H9 (cell line): ENCODE measurements around the gene BACH2. TPM values are rescaled to one million over a fixed set of nuclear protein-coding genes. Genes with fewer than 3 reads are reported as not detected.

Source experiments
- DNase-seq: peaks from one replicate; pipeline ENCODE4 v3.0.0-alpha.2; 2017
- H2AFZ ChIP-seq: one replicate; pipeline ENCODE4 v1.6.1; 2013; ENCODE audit warnings: mild to moderate bottlenecking, low read length, control low read depth, moderate library complexity
- H2AK5ac ChIP-seq: 2 replicates; pipeline ENCODE4 v1.6.1; 2013; ENCODE audit warnings: low read length, control low read depth, mixed read lengths; ENCODE audit not compliant: insufficient read length
- H2BK120ac ChIP-seq: one replicate; pipeline ENCODE4 v1.6.1; 2013; ENCODE audit warnings: low read depth, mild to moderate bottlenecking, low read length, control low read depth, inconsistent platforms; ENCODE audit not compliant: poor library complexity, severe bottlenecking
- H2BK12ac ChIP-seq: 2 replicates; pipeline ENCODE4 v1.6.1; 2013; ENCODE audit warnings: low read length, control low read depth, mixed read lengths, low read depth; ENCODE audit not compliant: insufficient read length
- H2BK15ac ChIP-seq: 2 replicates; pipeline ENCODE4 v1.6.1; 2013; ENCODE audit warnings: low read depth, low read length, control low read depth
- H2BK20ac ChIP-seq: one replicate; pipeline ENCODE4 v1.6.1; 2013; ENCODE audit warnings: low read depth, mild to moderate bottlenecking, low read length, control low read depth, inconsistent platforms; ENCODE audit not compliant: poor library complexity, severe bottlenecking
- H2BK5ac ChIP-seq: 2 replicates; pipeline ENCODE4 v1.6.1; 2013; ENCODE audit warnings: low read length, control low read depth, mixed read lengths; ENCODE audit not compliant: insufficient read length
- H3K14ac ChIP-seq: 2 replicates; pipeline ENCODE4 v1.6.1; 2013; ENCODE audit warnings: low read length, control low read depth; ENCODE audit not compliant: insufficient read depth
- H3K18ac ChIP-seq: 2 replicates; pipeline ENCODE4 v1.6.1; 2013; ENCODE audit warnings: low read depth, mild to moderate bottlenecking, mixed read lengths, low read length, control low read depth; ENCODE audit not compliant: insufficient read length
- H3K23ac ChIP-seq: 2 replicates; pipeline ENCODE4 v1.6.1; 2013; ENCODE audit warnings: low read length, control low read depth, mixed read lengths, low read depth; ENCODE audit not compliant: insufficient read length
- H3K23me2 ChIP-seq: 2 replicates; pipeline ENCODE4 v1.6.1; 2013; ENCODE audit warnings: low read depth, mild to moderate bottlenecking, mixed read lengths, low read length, control low read depth; ENCODE audit not compliant: insufficient read length, poor library complexity, severe bottlenecking
- H3K27ac ChIP-seq: 2 replicates; pipeline ENCODE4 v1.5.1; 2013; ENCODE audit warnings: low read length, control low read depth, mixed read lengths, low read depth; ENCODE audit not compliant: insufficient read length
- H3K27me3 ChIP-seq: 2 replicates; pipeline ENCODE4 v1.6.1; 2013; ENCODE audit warnings: low read length, control low read depth, inconsistent platforms; ENCODE audit not compliant: insufficient read depth
- H3K4ac ChIP-seq: 2 replicates; pipeline ENCODE4 v1.6.1; 2013; ENCODE audit warnings: low read depth, mild to moderate bottlenecking, control low read depth, inconsistent platforms, low read length, moderate library complexity
- H3K4me1 ChIP-seq: 2 replicates; pipeline ENCODE4 v1.6.1; 2013; ENCODE audit warnings: low read length, control low read depth, inconsistent platforms; ENCODE audit not compliant: insufficient read depth
- H3K4me2 ChIP-seq: 2 replicates; pipeline ENCODE4 v1.6.1; 2013; ENCODE audit warnings: low read length, control low read depth, mixed read lengths; ENCODE audit not compliant: insufficient read length, insufficient read depth
- H3K56ac ChIP-seq: 2 replicates; pipeline ENCODE4 v1.6.1; 2013; ENCODE audit warnings: low read depth, mild to moderate bottlenecking, mixed read lengths, low read length, control low read depth; ENCODE audit not compliant: insufficient read length
- H3K79me1 ChIP-seq: 2 replicates; pipeline ENCODE4 v1.6.1; 2013; ENCODE audit warnings: low read depth, mild to moderate bottlenecking, moderate library complexity, low read length, control low read depth, inconsistent platforms; ENCODE audit not compliant: insufficient read depth, poor library complexity, severe bottlenecking
- H3K79me2 ChIP-seq: 2 replicates; pipeline ENCODE4 v1.6.1; 2013; ENCODE audit warnings: low read length, control low read depth, inconsistent platforms; ENCODE audit not compliant: insufficient read depth
- H3K9ac ChIP-seq: 2 replicates; pipeline ENCODE4 v1.6.1; 2013; ENCODE audit warnings: low read length, control low read depth, mixed read lengths; ENCODE audit not compliant: insufficient read length; ENCODE audit errors: extremely low read depth
- H3K9me3 ChIP-seq: one replicate; pipeline ENCODE4 v1.6.1; 2013; ENCODE audit warnings: low read depth, low read length, inconsistent platforms; ENCODE audit not compliant: control insufficient read depth
- H3T11ph ChIP-seq: one replicate; pipeline ENCODE4 v1.6.1; 2013; ENCODE audit warnings: mild to moderate bottlenecking, low read length, control low read depth, inconsistent platforms
- H4K20me1 ChIP-seq: one replicate; pipeline ENCODE4 v1.6.1; 2013; ENCODE audit not compliant: control insufficient read depth, insufficient read length, insufficient read depth
- H4K5ac ChIP-seq: 2 replicates; pipeline ENCODE4 v1.6.1; 2013; ENCODE audit warnings: low read depth, mild to moderate bottlenecking, mixed read lengths, low read length, control low read depth; ENCODE audit not compliant: insufficient read length
- H4K8ac ChIP-seq: replicated peaks from 2 replicates; pipeline ENCODE4 v1.6.1; 2013; ENCODE audit warnings: low read length, control low read depth, mixed read lengths, low read depth; ENCODE audit not compliant: insufficient read length
- H4K91ac ChIP-seq: 2 replicates; pipeline ENCODE4 v1.6.1; 2013; ENCODE audit warnings: low read depth, mild to moderate bottlenecking, moderate library complexity, mixed read lengths, low read length, control low read depth; ENCODE audit not compliant: insufficient read length
- H3K27ac Mint-ChIP-seq, 3 experiments: 2 replicates in 2 of 3; 3 replicates in 1 of 3; pipeline ENCODE4 v1.8.0; 2020 to 2021; ENCODE audit warnings: mixed read lengths in 3 of 3, mild to moderate bottlenecking in 1 of 3, moderate library complexity in 1 of 3
- H3K27me3 Mint-ChIP-seq: 2 replicates; pipeline ENCODE4 v1.8.0; 2021; ENCODE audit warnings: low read depth, mild to moderate bottlenecking, moderate library complexity, mixed read lengths
- H3K36me3 Mint-ChIP-seq, 3 experiments: 2 replicates in 2 of 3; 3 replicates in 1 of 3; pipeline ENCODE4 v1.8.0; 2020 to 2021; ENCODE audit warnings: low read depth in 3 of 3, mixed read lengths in 3 of 3; ENCODE audit not compliant: insufficient read depth in 1 of 3
- H3K4me1 Mint-ChIP-seq, 2 experiments: 2 replicates each; pipeline ENCODE4 v1.8.0; 2020; ENCODE audit warnings: mixed read lengths in 2 of 2
- H3K4me3 Mint-ChIP-seq, 2 experiments: 2 replicates in 1 of 2; 3 replicates in 1 of 2; pipeline ENCODE4 v1.8.0; 2020 to 2021; ENCODE audit warnings: mild to moderate bottlenecking in 2 of 2, mixed read lengths in 2 of 2, moderate library complexity in 1 of 2
- H3K9me3 Mint-ChIP-seq, 2 experiments: 2 replicates in 1 of 2; 3 replicates in 1 of 2; pipeline ENCODE4 v1.8.0; 2020; ENCODE audit warnings: mild to moderate bottlenecking in 2 of 2, mixed read lengths in 2 of 2, moderate library complexity in 1 of 2
- CTCF ChIP-seq: fragments of 200-600 bp; sonication (generic); conservative IDR thresholded peaks from 3 replicates; pipeline ENCODE4 v1.8.0; 2021; ENCODE audit warnings: antibody characterized with exemption, mild to moderate bottlenecking
- WGBS: extraction: QIAGEN DNeasy Blood & Tissue Kit; methylation state at CpG from one replicate; pipeline ENCODE4 v1.1.7; 2013; ENCODE audit warnings: missing lambda C conversion rate, low lambda C conversion rate, mixed read lengths; ENCODE audit not compliant: insufficient read length; ENCODE audit errors: extremely low coverage; 5-methylcytosine and 5-hydroxymethylcytosine counted together
- total RNA-seq: library from RNA; stranded (reverse); gene quantifications from 2 replicates; pipeline ENCODE4 v1.2.1, GENCODE V29; 2021

Gene BACH2
- total RNA-seq, 1 experiment from 2014 or later: 2.0 TPM

GRCh38 chr6:89928604-89929003, 368.0 kb downstream of the BACH2 start:
- TF ChIP-seq CTCF: no peak
- Histone ChIP-seq H3K23me2 (no peaks in the 10 kb centered on the region), H2AK5ac (no peak overlapping the region), H3K9me3 (no peaks in the 10 kb centered on the region), H3K18ac (no peak overlapping the region), H2BK20ac (no peak overlapping the region), H3K14ac (no peak overlapping the region), H2BK12ac (no peak overlapping the region), H3T11ph (no peak overlapping the region), H2BK15ac (no peak overlapping the region), H3K79me2 (no peaks in the 10 kb centered on the region), H2AFZ (no peak overlapping the region), H2BK5ac (no peak overlapping the region), H4K91ac (no peak overlapping the region), H3K4ac (no peak overlapping the region), H3K79me1 (no peaks in the 10 kb centered on the region), H3K56ac (no peak overlapping the region), H3K4me1 (no peaks in the 10 kb centered on the region), H3K23ac (no peak overlapping the region), H3K27ac (no peak overlapping the region), H4K8ac (no peak overlapping the region), H3K4me2 (no peak overlapping the region), H4K5ac (no peak overlapping the region), H2BK120ac (no peak overlapping the region), H3K9ac (no peak overlapping the region), H4K20me1 (no peaks in the 10 kb centered on the region), H3K27me3 (no peaks in the 10 kb centered on the region)
- Mint-ChIP-seq H3K9me3 (no peaks in the 10 kb centered on the region; a peak in 1 of 5 replicates), H3K4me1 (peaks cover 12 to 23% of the 10 kb centered on the region in 2 experiments), H3K4me3 (no peak overlapping the region), H3K36me3 (no peaks in the 10 kb centered on the region), H3K27ac (no peak overlapping the region), H3K27me3 (no peaks in the 10 kb centered on the region)
- WGBS: no CpG with 5 or more reads among the region's 6 CpGs
- no peak for DNase-seq
